ENCODE results near the gene NAP1L5.

Gene NAP1L5

GRCh38 chr4:88730811-88731210 is 33.2 kb upstream of the NAP1L5 start:
- H3K4me3 Mint-ChIP-seq: no peak overlapping the region
- no peak overlapping the region for H3K27ac Mint-ChIP-seq

GRCh38 chr4:88729146-88729760 is 31.6 kb upstream of the NAP1L5 start:
- no peaks in the 10 kb centered on the region for H3K4me1 Mint-ChIP-seq
- peaks cover 14% of the 10 kb centered on the region for H3K36me3 Mint-ChIP-seq
- no peak for ATAC-seq
- H3K4me3 Mint-ChIP-seq: no peak overlapping the region
- H3K27me3 Mint-ChIP-seq: no peaks in the 10 kb centered on the region
- no peak overlapping the region for H3K27ac Mint-ChIP-seq
- H3K9me3 Mint-ChIP-seq: no peaks in the 10 kb centered on the region

More at GRCh38 chr4:88730811-88731210, 33.2 kb upstream of the NAP1L5 start:
- Mint-ChIP-seq H3K27me3 (no peaks in the 10 kb centered on the region), H3K4me1 (no peaks in the 10 kb centered on the region), H3K36me3 (peaks cover 14% of the 10 kb centered on the region), H3K9me3 (no peaks in the 10 kb centered on the region)
- ATAC-seq: no peak

GRCh38 chr4:88728146-88728545 is 30.5 kb upstream of the NAP1L5 start:
- no peak overlapping the region for H3K4me3 Mint-ChIP-seq
- ATAC-seq: no peak
- no peaks in the 10 kb centered on the region for H3K27me3 Mint-ChIP-seq
- H3K9me3 Mint-ChIP-seq: no peaks in the 10 kb centered on the region
- H3K4me1 Mint-ChIP-seq: no peaks in the 10 kb centered on the region
- no peak overlapping the region for H3K27ac Mint-ChIP-seq
- peaks cover 14% of the 10 kb centered on the region for H3K36me3 Mint-ChIP-seq

GRCh38 chr4:88725986-88726385 is 28.4 kb upstream of the NAP1L5 start:
- H3K4me1 Mint-ChIP-seq: no peaks in the 10 kb centered on the region
- no peak overlapping the region for H3K27ac Mint-ChIP-seq
- H3K9me3 Mint-ChIP-seq: no peaks in the 10 kb centered on the region
- H3K36me3 Mint-ChIP-seq: peaks cover 16% of the 10 kb centered on the region
- H3K27me3 Mint-ChIP-seq: no peaks in the 10 kb centered on the region
- no peak overlapping the region for H3K4me3 Mint-ChIP-seq
- no peak for ATAC-seq

GRCh38 chr4:88725143-88725542 is 27.5 kb upstream of the NAP1L5 start:
- Mint-ChIP-seq H3K27me3 (no peaks in the 10 kb centered on the region), H3K4me3 (no peak overlapping the region), H3K9me3 (no peaks in the 10 kb centered on the region), H3K4me1 (no peaks in the 10 kb centered on the region), H3K36me3 (peaks cover 25% of the 10 kb centered on the region), H3K27ac (no peak overlapping the region)
- ATAC-seq: no peak

- Mint-ChIP-seq H3K4me3 (no peak overlapping the region), H3K36me3 (peaks cover 32% of the 10 kb centered on the region), H3K4me1 (no peaks in the 10 kb centered on the region), H3K9me3 (no peaks in the 10 kb centered on the region), H3K27me3 (no peaks in the 10 kb centered on the region), H3K27ac (no peak overlapping the region)
- ATAC-seq: no peak
Observed at GRCh38 chr4:88724406-88724805, 26.8 kb upstream of the NAP1L5 start.

GRCh38 chr4:88722828-88723227 is 25.2 kb upstream of the NAP1L5 start:
- H3K9me3 Mint-ChIP-seq: no peaks in the 10 kb centered on the region
- H3K27me3 Mint-ChIP-seq: no peaks in the 10 kb centered on the region
- no peak for ATAC-seq
- H3K36me3 Mint-ChIP-seq: peaks cover 45% of the 10 kb centered on the region
- no peaks in the 10 kb centered on the region for H3K4me1 Mint-ChIP-seq
- H3K4me3 Mint-ChIP-seq: no peak overlapping the region
- no peak overlapping the region for H3K27ac Mint-ChIP-seq

- no peaks in the 10 kb centered on the region for H3K4me1 Mint-ChIP-seq
- no peak for ATAC-seq
- H3K9me3 Mint-ChIP-seq: peaks cover 5% of the 10 kb centered on the region
- no peak overlapping the region for H3K4me3 Mint-ChIP-seq
- no peak overlapping the region for H3K27ac Mint-ChIP-seq
- H3K27me3 Mint-ChIP-seq: no peaks in the 10 kb centered on the region
- H3K36me3 Mint-ChIP-seq: peaks cover 46% of the 10 kb centered on the region
Observed at GRCh38 chr4:88722276-88722780, 24.7 kb upstream of the NAP1L5 start.

GRCh38 chr4:88720451-88721428 is 23.1 kb upstream of the NAP1L5 start:
- peaks cover 14% of the 10 kb centered on the region for H3K9me3 Mint-ChIP-seq
- no peak overlapping the region for H3K4me3 Mint-ChIP-seq
- peaks cover 55% of the 10 kb centered on the region for H3K36me3 Mint-ChIP-seq
- no peak for ATAC-seq
- no peak overlapping the region for H3K27ac Mint-ChIP-seq
- no peaks in the 10 kb centered on the region for H3K27me3 Mint-ChIP-seq
- H3K4me1 Mint-ChIP-seq: no peaks in the 10 kb centered on the region

GRCh38 chr4:88719381-88719780 is 21.8 kb upstream of the NAP1L5 start:
- Mint-ChIP-seq H3K27me3 (no peaks in the 10 kb centered on the region), H3K4me3 (no peak overlapping the region), H3K9me3 (peaks cover 17% of the 10 kb centered on the region), H3K4me1 (no peaks in the 10 kb centered on the region), H3K27ac (no peak overlapping the region), H3K36me3 (peaks cover 69% of the 10 kb centered on the region)
- ATAC-seq: no peak

- no peaks in the 10 kb centered on the region for H3K4me1 Mint-ChIP-seq
- no peak overlapping the region for H3K27ac Mint-ChIP-seq
- peaks cover 81% of the 10 kb centered on the region for H3K36me3 Mint-ChIP-seq
- peaks cover 17% of the 10 kb centered on the region for H3K9me3 Mint-ChIP-seq
- no peak for ATAC-seq
- H3K4me3 Mint-ChIP-seq: no peak overlapping the region
- H3K27me3 Mint-ChIP-seq: no peaks in the 10 kb centered on the region
Observed at GRCh38 chr4:88718098-88718497, 20.5 kb upstream of the NAP1L5 start.

GRCh38 chr4:88713782-88714181 is 16.2 kb upstream of the NAP1L5 start:
- H3K36me3 Mint-ChIP-seq: peaks cover 97% of the 10 kb centered on the region

GRCh38 chr4:88709989-88710388 is 12.4 kb upstream of the NAP1L5 start:
- Mint-ChIP-seq H3K36me3 (peaks cover 93% of the 10 kb centered on the region), H3K27me3 (no peaks in the 10 kb centered on the region), H3K27ac (no peak overlapping the region), H3K4me1 (no peaks in the 10 kb centered on the region), H3K4me3 (no peak overlapping the region), H3K9me3 (peaks cover 4% of the 10 kb centered on the region)
- no peak for ATAC-seq

More at GRCh38 chr4:88713782-88714181, 16.2 kb upstream of the NAP1L5 start:
- Mint-ChIP-seq H3K27me3 (no peaks in the 10 kb centered on the region), H3K4me1 (no peaks in the 10 kb centered on the region), H3K27ac (no peak overlapping the region), H3K9me3 (peaks cover 20% of the 10 kb centered on the region), H3K4me3 (no peak overlapping the region)
- no peak for ATAC-seq

GRCh38 chr4:88706574-88706973 is 8.9 kb upstream of the NAP1L5 start:
- Mint-ChIP-seq H3K36me3 (peaks cover 82% of the 10 kb centered on the region), H3K27ac (peak overlapping the region; percentile 50), H3K9me3 (no peaks in the 10 kb centered on the region), H3K27me3 (no peaks in the 10 kb centered on the region), H3K4me1 (no peaks in the 10 kb centered on the region), H3K4me3 (no peak overlapping the region)
- no peak for ATAC-seq

- Mint-ChIP-seq H3K4me3 (no peak overlapping the region), H3K4me1 (no peaks in the 10 kb centered on the region), H3K27me3 (no peaks in the 10 kb centered on the region), H3K9me3 (no peaks in the 10 kb centered on the region), H3K36me3 (peaks cover 79% of the 10 kb centered on the region), H3K27ac (peak overlapping the region; percentile 50)
- no peak for ATAC-seq
Observed at GRCh38 chr4:88705805-88706492, 8.3 kb upstream of the NAP1L5 start.
